H9 (cell line): ENCODE data around the gene PRPF18. TPM values are rescaled to one million over a fixed set of nuclear protein-coding genes. Genes with fewer than 3 reads are reported as not detected.

Experiments used
- DNase-seq: peaks from one replicate; pipeline ENCODE4 v3.0.0-alpha.2; 2017
- H2AFZ ChIP-seq: one replicate; pipeline ENCODE4 v1.6.1; 2013; ENCODE audit warnings: mild to moderate bottlenecking, low read length, control low read depth, moderate library complexity
- H2AK5ac ChIP-seq: 2 replicates; pipeline ENCODE4 v1.6.1; 2013; ENCODE audit warnings: low read length, control low read depth, mixed read lengths; ENCODE audit not compliant: insufficient read length
- H2BK120ac ChIP-seq: one replicate; pipeline ENCODE4 v1.6.1; 2013; ENCODE audit warnings: low read depth, mild to moderate bottlenecking, low read length, control low read depth, inconsistent platforms; ENCODE audit not compliant: poor library complexity, severe bottlenecking
- H2BK12ac ChIP-seq: 2 replicates; pipeline ENCODE4 v1.6.1; 2013; ENCODE audit warnings: low read length, control low read depth, mixed read lengths, low read depth; ENCODE audit not compliant: insufficient read length
- H2BK15ac ChIP-seq: 2 replicates; pipeline ENCODE4 v1.6.1; 2013; ENCODE audit warnings: low read depth, low read length, control low read depth
- H2BK20ac ChIP-seq: one replicate; pipeline ENCODE4 v1.6.1; 2013; ENCODE audit warnings: low read depth, mild to moderate bottlenecking, low read length, control low read depth, inconsistent platforms; ENCODE audit not compliant: poor library complexity, severe bottlenecking
- H2BK5ac ChIP-seq: 2 replicates; pipeline ENCODE4 v1.6.1; 2013; ENCODE audit warnings: low read length, control low read depth, mixed read lengths; ENCODE audit not compliant: insufficient read length
- H3K14ac ChIP-seq: 2 replicates; pipeline ENCODE4 v1.6.1; 2013; ENCODE audit warnings: low read length, control low read depth; ENCODE audit not compliant: insufficient read depth
- H3K18ac ChIP-seq: 2 replicates; pipeline ENCODE4 v1.6.1; 2013; ENCODE audit warnings: low read depth, mild to moderate bottlenecking, mixed read lengths, low read length, control low read depth; ENCODE audit not compliant: insufficient read length
- H3K23ac ChIP-seq: 2 replicates; pipeline ENCODE4 v1.6.1; 2013; ENCODE audit warnings: low read length, control low read depth, mixed read lengths, low read depth; ENCODE audit not compliant: insufficient read length
- H3K23me2 ChIP-seq: 2 replicates; pipeline ENCODE4 v1.6.1; 2013; ENCODE audit warnings: low read depth, mild to moderate bottlenecking, mixed read lengths, low read length, control low read depth; ENCODE audit not compliant: insufficient read length, poor library complexity, severe bottlenecking
- H3K27ac ChIP-seq: 2 replicates; pipeline ENCODE4 v1.5.1; 2013; ENCODE audit warnings: low read length, control low read depth, mixed read lengths, low read depth; ENCODE audit not compliant: insufficient read length
- H3K27me3 ChIP-seq: 2 replicates; pipeline ENCODE4 v1.6.1; 2013; ENCODE audit warnings: low read length, control low read depth, inconsistent platforms; ENCODE audit not compliant: insufficient read depth
- H3K4ac ChIP-seq: 2 replicates; pipeline ENCODE4 v1.6.1; 2013; ENCODE audit warnings: low read depth, mild to moderate bottlenecking, control low read depth, inconsistent platforms, low read length, moderate library complexity
- H3K4me1 ChIP-seq: 2 replicates; pipeline ENCODE4 v1.6.1; 2013; ENCODE audit warnings: low read length, control low read depth, inconsistent platforms; ENCODE audit not compliant: insufficient read depth
- H3K4me2 ChIP-seq: 2 replicates; pipeline ENCODE4 v1.6.1; 2013; ENCODE audit warnings: low read length, control low read depth, mixed read lengths; ENCODE audit not compliant: insufficient read length, insufficient read depth
- H3K56ac ChIP-seq: 2 replicates; pipeline ENCODE4 v1.6.1; 2013; ENCODE audit warnings: low read depth, mild to moderate bottlenecking, mixed read lengths, low read length, control low read depth; ENCODE audit not compliant: insufficient read length
- H3K79me1 ChIP-seq: 2 replicates; pipeline ENCODE4 v1.6.1; 2013; ENCODE audit warnings: low read depth, mild to moderate bottlenecking, moderate library complexity, low read length, control low read depth, inconsistent platforms; ENCODE audit not compliant: insufficient read depth, poor library complexity, severe bottlenecking
- H3K79me2 ChIP-seq: 2 replicates; pipeline ENCODE4 v1.6.1; 2013; ENCODE audit warnings: low read length, control low read depth, inconsistent platforms; ENCODE audit not compliant: insufficient read depth
- H3K9ac ChIP-seq: 2 replicates; pipeline ENCODE4 v1.6.1; 2013; ENCODE audit warnings: low read length, control low read depth, mixed read lengths; ENCODE audit not compliant: insufficient read length; ENCODE audit errors: extremely low read depth
- H3K9me3 ChIP-seq: one replicate; pipeline ENCODE4 v1.6.1; 2013; ENCODE audit warnings: low read depth, low read length, inconsistent platforms; ENCODE audit not compliant: control insufficient read depth
- H3T11ph ChIP-seq: one replicate; pipeline ENCODE4 v1.6.1; 2013; ENCODE audit warnings: mild to moderate bottlenecking, low read length, control low read depth, inconsistent platforms
- H4K20me1 ChIP-seq: one replicate; pipeline ENCODE4 v1.6.1; 2013; ENCODE audit not compliant: control insufficient read depth, insufficient read length, insufficient read depth
- H4K5ac ChIP-seq: 2 replicates; pipeline ENCODE4 v1.6.1; 2013; ENCODE audit warnings: low read depth, mild to moderate bottlenecking, mixed read lengths, low read length, control low read depth; ENCODE audit not compliant: insufficient read length
- H4K8ac ChIP-seq: replicated peaks from 2 replicates; pipeline ENCODE4 v1.6.1; 2013; ENCODE audit warnings: low read length, control low read depth, mixed read lengths, low read depth; ENCODE audit not compliant: insufficient read length
- H4K91ac ChIP-seq: 2 replicates; pipeline ENCODE4 v1.6.1; 2013; ENCODE audit warnings: low read depth, mild to moderate bottlenecking, moderate library complexity, mixed read lengths, low read length, control low read depth; ENCODE audit not compliant: insufficient read length
- H3K27ac Mint-ChIP-seq, 3 experiments: 2 replicates in 2 of 3; 3 replicates in 1 of 3; pipeline ENCODE4 v1.8.0; 2020 to 2021; ENCODE audit warnings: mixed read lengths in 3 of 3, mild to moderate bottlenecking in 1 of 3, moderate library complexity in 1 of 3
- H3K27me3 Mint-ChIP-seq: 2 replicates; pipeline ENCODE4 v1.8.0; 2021; ENCODE audit warnings: low read depth, mild to moderate bottlenecking, moderate library complexity, mixed read lengths
- H3K36me3 Mint-ChIP-seq, 3 experiments: 2 replicates in 2 of 3; 3 replicates in 1 of 3; pipeline ENCODE4 v1.8.0; 2020 to 2021; ENCODE audit warnings: low read depth in 3 of 3, mixed read lengths in 3 of 3; ENCODE audit not compliant: insufficient read depth in 1 of 3
- H3K4me1 Mint-ChIP-seq, 2 experiments: 2 replicates each; pipeline ENCODE4 v1.8.0; 2020; ENCODE audit warnings: mixed read lengths in 2 of 2
- H3K4me3 Mint-ChIP-seq, 2 experiments: 2 replicates in 1 of 2; 3 replicates in 1 of 2; pipeline ENCODE4 v1.8.0; 2020 to 2021; ENCODE audit warnings: mild to moderate bottlenecking in 2 of 2, mixed read lengths in 2 of 2, moderate library complexity in 1 of 2
- H3K9me3 Mint-ChIP-seq, 2 experiments: 2 replicates in 1 of 2; 3 replicates in 1 of 2; pipeline ENCODE4 v1.8.0; 2020; ENCODE audit warnings: mild to moderate bottlenecking in 2 of 2, mixed read lengths in 2 of 2, moderate library complexity in 1 of 2
- WGBS: extraction: QIAGEN DNeasy Blood & Tissue Kit; methylation state at CpG from one replicate; pipeline ENCODE4 v1.1.7; 2013; ENCODE audit warnings: missing lambda C conversion rate, low lambda C conversion rate, mixed read lengths; ENCODE audit not compliant: insufficient read length; ENCODE audit errors: extremely low coverage; 5-methylcytosine and 5-hydroxymethylcytosine counted together
- total RNA-seq: library from RNA; stranded (reverse); gene quantifications from 2 replicates; pipeline ENCODE4 v1.2.1, GENCODE V29; 2021
- TF ChIP-seq, protein P1 (sequence below): fragments of 200-600 bp; sonication (generic); conservative IDR thresholded peaks from 3 replicates; pipeline ENCODE4 v1.8.0; 2021; ENCODE audit warnings: antibody characterized with exemption, mild to moderate bottlenecking

The PRPF18 gene
- total RNA-seq, 1 experiment from 2014 or later, result 17.1 TPM

DNA sequence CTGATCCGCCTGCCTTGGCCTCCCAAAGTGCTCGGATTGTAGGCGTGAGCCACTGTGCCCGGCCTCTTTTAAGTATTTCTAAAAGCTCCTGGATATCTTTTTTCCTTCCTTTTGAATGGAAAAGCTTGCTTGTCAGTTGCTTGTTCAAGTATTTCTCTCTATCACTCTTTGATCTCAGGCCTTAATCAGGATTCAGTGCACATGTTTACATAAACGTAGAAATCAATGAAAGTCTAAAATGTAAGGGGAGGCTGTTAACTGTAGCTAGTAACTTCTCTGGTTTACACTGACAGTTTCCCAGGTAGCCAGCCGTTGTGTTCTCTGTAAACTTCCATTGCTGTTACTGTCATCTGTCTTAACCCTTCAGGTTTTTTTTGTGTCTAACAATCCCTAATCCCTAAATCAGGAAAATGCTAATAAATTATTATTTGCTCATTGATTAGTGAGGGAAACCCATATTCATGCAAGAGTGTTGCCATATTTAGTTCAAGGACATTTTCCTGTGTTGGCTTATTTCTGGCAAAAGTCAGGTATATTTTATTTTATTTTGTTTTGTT lies 1.5 kb upstream of the PRPF18 start:
- H4K20me1 ChIP-seq, result no peaks in the 10 kb centered on the region
- no peak overlapping the region for H2BK120ac ChIP-seq
- peaks cover 15% of the 10 kb centered on the region for H3K27me3 Mint-ChIP-seq
- H2BK5ac ChIP-seq, result no peak overlapping the region
- peaks cover 2% of the 10 kb centered on the region; the same call in 1 of the 2 replicates for H3K79me2 ChIP-seq
- no peak overlapping the region for H3K18ac ChIP-seq
- H4K5ac ChIP-seq, result no peak overlapping the region
- no peak overlapping the region for H2BK12ac ChIP-seq
- H3K9me3 ChIP-seq, result no peaks in the 10 kb centered on the region
- no peak overlapping the region for H2BK15ac ChIP-seq
- H3K9me3 Mint-ChIP-seq, result no peaks in the 10 kb centered on the region
- peaks cover 6% of the 10 kb centered on the region for H3K23me2 ChIP-seq
- H4K8ac ChIP-seq, result no peak overlapping the region
- no peak overlapping the region for H3K4me3 Mint-ChIP-seq
- no peak overlapping the region for H2AK5ac ChIP-seq
- no peak overlapping the region for H3K4ac ChIP-seq
- H3K4me1 ChIP-seq, result no peaks in the 10 kb centered on the region
- H3K79me1 ChIP-seq, result no peaks in the 10 kb centered on the region
- WGBS, result no CpG with 5 or more reads among the region's 6 CpGs
- H3T11ph ChIP-seq, result no peak overlapping the region
- no peak overlapping the region for H3K9ac ChIP-seq
- H2AFZ ChIP-seq, result no peak overlapping the region
- no peak overlapping the region for H3K4me2 ChIP-seq
- H3K4me1 Mint-ChIP-seq, result peaks cover 10 to 14% of the 10 kb centered on the region in 2 experiments
- peaks cover 0 to 3% (median 0%) of the 10 kb centered on the region in 3 experiments; a peak in 1 of 7 replicates for H3K36me3 Mint-ChIP-seq
- no peak for DNase-seq
- H3K27me3 ChIP-seq, result no peaks in the 10 kb centered on the region
- TF ChIP-seq, protein P1, sequence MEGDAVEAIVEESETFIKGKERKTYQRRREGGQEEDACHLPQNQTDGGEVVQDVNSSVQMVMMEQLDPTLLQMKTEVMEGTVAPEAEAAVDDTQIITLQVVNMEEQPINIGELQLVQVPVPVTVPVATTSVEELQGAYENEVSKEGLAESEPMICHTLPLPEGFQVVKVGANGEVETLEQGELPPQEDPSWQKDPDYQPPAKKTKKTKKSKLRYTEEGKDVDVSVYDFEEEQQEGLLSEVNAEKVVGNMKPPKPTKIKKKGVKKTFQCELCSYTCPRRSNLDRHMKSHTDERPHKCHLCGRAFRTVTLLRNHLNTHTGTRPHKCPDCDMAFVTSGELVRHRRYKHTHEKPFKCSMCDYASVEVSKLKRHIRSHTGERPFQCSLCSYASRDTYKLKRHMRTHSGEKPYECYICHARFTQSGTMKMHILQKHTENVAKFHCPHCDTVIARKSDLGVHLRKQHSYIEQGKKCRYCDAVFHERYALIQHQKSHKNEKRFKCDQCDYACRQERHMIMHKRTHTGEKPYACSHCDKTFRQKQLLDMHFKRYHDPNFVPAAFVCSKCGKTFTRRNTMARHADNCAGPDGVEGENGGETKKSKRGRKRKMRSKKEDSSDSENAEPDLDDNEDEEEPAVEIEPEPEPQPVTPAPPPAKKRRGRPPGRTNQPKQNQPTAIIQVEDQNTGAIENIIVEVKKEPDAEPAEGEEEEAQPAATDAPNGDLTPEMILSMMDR, result no peak
- H3K14ac ChIP-seq, result no peak overlapping the region
- no peak overlapping the region for H3K27ac Mint-ChIP-seq
- no peak overlapping the region for H3K23ac ChIP-seq
- H2BK20ac ChIP-seq, result no peak overlapping the region
- H3K56ac ChIP-seq, result no peak overlapping the region
- H3K27ac ChIP-seq, result no peak overlapping the region
- no peak overlapping the region for H4K91ac ChIP-seq
